ENCODE data around the gene DNAJC7.

Gene DNAJC7, protein sequence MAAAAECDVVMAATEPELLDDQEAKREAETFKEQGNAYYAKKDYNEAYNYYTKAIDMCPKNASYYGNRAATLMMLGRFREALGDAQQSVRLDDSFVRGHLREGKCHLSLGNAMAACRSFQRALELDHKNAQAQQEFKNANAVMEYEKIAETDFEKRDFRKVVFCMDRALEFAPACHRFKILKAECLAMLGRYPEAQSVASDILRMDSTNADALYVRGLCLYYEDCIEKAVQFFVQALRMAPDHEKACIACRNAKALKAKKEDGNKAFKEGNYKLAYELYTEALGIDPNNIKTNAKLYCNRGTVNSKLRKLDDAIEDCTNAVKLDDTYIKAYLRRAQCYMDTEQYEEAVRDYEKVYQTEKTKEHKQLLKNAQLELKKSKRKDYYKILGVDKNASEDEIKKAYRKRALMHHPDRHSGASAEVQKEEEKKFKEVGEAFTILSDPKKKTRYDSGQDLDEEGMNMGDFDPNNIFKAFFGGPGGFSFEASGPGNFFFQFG

DNA sequence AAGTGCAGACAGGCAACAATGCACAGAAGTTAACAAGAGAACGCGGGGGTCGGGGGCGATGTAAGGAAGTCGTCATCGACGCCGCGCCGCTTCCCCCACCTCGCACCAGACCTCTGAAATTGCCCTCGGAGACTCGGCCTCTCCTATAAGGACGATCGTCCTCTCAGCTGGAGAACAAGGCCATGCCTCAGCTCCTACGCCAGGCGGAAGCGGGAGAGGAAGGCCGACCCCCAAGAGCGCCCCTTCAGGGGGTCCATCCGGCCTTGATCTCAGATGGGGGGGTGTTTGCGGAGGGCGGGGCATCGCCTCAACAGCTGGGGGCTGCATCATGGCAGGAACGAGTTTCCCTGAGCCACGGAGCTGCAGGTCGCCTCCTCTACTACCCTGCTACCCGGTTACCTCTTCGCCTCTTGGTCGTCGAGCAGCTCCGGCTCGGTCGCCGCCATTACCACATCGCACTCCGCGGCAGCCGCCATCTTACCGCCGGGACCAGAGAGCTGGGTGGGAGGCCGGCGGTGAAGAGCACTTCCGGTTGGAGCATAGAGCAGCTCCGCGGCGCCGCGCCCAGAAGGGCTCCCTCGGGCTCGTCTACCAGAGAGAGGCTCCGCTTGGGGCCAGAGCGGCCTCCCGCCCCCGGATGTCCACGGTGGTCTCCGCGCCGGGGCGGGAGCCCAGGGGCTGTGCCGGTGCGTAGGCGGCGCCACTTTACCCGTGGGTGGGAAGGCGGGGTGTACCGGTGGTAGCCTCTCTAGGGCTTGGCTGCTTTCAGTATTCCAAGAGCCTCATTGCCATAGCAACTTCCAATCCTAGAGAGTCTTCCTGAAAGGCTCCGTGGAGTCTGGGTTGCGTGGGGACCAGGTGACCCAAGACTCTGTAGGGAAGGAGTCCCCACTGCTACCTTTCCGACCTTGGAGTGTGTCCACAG is at the start of gene DNAJC7:
Gene DNAJC7, minus strand, starts transcription at position 499 of the 925 bp plus-strand sequence. Its CDS starts 23 bp downstream, at position 476.
- peak; percentile 96 for DNase-seq

DNA sequence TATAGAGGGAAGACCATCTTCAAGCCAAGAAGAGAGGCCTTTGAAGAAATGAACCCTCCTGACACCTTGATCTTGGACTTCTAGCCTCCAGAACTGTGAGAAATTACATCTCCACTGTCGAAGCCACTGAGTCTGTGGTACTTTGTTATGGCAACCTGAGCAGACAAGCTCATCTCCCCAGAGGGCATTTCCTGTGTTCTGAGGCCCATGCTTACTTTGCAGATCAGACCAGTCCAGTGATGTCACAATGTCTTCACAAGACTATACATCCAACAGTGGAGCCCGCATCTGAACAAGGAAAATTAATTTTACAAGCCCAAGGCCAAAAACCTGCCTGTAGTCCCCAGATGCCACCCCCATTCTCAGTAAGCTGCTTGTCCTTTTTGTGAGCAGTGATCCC is 48.0 kb upstream of the DNAJC7 start:
- no peak for DNase-seq

DNA sequence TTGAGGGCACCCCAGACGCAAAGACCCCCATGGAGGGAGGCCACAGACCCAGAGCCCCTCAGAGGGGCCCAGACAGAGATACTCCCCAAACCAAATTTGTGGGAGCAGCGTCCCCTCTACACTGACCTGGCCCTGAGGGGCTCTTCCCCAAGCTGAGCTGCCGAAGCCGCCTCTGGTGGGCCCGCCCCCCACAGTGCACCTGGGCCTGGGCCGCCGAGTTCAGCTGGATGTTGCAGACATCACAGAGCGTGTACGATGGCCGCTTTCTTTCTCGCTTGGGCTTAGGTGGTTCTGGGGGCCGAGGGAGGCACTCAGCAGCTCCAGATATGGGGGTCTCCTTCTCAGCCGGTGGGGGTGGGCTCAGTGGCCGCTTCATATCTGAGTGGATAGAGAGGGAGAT is 45.4 kb upstream of the DNAJC7 start:
- DNase-seq = no peak

DNA sequence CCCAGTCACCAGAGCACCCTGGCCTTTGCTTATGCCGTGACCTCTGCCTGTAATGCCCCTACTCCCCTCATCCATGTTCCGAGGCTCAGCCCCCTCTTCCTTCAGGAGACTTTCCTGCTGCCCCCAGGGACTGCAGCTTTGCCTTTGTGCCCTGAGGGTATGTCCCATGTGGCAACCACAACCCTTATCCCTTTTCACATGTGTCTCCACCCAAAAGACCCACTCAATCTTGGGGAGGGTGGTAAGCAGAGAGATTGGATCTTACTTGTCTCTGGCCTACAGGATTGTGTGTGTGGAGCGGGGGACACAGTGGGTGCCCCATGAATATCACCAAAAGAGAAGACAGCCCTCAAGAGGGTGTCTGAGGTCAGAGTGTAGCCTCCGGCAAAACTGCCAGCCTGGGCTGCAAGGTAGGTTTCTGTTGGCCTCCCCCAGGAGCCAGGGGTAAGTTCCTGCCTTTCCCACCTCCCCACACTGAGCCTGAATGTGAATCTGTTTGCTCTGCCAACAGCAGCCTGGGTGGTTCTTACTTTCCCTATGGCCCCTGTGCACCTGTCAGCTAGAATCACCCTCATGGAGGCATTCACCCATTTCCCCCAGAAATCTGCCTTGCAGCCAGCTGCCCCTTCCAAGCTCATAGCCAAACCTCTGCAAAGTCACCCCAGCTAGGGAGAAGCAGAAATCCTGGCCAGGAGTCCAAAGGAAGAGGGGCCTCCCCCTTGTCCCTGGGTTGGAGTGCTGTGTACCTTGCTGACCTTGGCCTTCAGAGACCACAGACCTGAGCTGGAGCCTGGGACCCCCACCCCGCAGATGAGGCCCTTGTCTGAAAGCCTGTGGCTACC is 44.6 kb upstream of the DNAJC7 start:
- DNase-seq = no peak

DNA sequence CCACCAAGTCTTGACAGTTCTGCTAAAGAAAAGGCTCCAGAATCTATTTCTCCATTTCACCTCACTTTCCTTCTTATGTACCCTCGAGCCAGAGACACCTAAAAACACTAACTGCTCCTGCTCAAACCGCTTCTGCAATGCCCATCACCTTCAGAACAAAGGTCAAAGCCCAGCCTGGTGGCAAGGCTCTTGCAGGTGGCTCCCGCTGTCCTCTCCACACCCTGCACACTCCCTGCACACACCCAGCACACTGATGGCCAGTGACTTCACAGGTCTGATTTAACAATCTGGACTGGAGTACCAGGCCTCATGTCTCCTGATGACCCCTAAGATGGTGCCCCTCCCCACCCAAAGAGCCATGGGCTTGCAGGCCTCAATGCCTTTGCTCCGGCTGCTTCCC is 43.0 kb upstream of the DNAJC7 start:
- DNase-seq = no peak

DNA sequence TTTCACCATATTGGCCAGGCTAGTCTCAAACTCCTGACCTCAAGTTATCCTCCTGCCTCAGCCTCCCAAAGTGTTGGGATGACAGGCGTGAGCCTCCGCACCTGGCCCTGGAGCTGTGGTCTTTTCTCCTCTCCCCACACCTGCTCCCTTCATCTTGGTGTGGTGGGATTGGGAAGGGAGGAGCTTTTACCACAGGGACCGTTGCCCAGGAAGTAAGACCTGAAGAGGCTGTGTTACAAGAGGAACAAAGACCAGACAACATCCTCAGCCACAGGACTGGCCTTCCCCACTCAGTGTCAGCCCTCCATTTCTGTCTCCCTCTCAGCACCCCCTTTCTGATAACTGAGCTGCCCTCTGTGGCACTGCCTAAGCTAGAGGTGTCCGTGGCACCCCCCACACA is 42.6 kb upstream of the DNAJC7 start:
- DNase-seq = no peak

DNA sequence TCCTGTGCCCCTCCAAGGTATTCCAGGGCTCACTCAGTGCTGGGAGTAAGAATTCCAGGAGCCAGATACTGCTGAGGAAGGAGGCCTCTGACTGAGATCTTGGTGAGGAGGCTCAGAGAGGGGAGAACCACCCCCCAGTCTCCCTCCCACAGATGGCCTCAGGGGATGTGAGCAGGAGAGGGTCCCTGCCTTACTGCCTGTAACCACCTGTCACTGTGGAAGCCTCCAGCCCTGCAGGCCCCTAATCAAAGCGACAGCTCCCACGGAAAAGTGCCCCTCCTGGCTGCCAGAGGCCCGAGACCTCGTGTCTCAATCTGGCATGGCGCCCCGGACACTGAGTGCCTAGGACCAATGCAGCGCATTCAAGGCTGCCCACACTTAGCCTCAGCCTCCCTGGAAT is 40.8 kb upstream of the DNAJC7 start:
- DNase-seq = no peak

DNA sequence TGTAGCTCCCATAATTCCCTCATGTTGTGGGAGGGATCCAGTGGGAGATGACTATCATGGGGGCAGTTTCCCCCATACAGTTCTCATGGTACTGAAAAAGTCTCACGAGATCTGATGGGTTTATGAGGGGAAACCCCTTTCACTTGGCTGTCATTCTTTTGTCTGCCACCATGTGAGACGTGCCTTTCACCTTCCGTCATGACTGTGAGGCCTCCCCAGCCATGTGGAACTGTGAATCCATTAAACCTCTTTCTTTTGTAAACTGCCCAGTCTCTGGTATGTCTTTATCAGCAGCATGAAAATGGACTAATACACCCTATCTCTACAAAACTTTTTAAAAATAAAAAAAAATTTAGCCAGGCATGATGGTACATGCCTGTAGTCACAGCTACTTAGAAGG is 39.4 kb upstream of the DNAJC7 start:
- no peak for DNase-seq

DNA sequence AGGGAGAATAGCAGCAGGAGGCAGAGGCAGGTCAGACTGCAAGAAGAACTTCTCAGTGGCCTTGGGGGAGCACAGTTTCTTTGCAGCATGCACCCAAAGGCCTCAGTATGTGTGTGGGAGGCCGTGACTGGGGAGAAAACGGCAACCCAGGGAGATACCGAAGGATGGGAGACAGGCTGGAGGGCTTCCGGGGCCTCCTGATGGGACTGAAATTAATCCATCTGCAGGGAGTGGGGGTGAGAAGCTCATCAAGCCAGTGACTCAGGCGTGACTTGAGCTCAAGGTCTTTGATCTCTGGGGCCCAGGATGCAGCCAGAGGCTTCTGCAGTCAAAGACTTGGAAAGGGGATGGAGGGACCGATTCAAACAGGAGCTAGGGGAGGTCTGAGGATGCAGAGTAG is 38.3 kb upstream of the DNAJC7 start:
- no peak for DNase-seq

DNA sequence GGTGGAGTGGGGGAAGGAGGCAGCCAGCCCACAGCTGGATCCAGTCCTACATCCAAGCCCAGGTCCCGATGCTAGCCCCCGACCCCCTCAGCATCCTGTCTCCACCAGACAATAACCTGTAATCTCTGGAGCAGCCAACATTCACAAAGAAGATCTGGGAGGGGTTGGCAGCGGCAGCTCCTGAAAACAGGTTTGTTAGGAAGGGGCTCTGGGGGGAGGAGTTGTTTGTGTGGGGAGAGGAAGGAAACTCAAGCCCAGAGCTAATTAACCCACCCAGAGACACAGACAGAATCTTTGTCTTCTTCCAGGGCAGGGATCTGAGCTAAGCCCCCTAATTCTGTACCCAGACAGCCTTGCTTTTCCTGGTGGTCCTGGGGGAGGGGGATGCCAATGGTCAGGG is 37.8 kb upstream of the DNAJC7 start:
- no peak for DNase-seq

DNA sequence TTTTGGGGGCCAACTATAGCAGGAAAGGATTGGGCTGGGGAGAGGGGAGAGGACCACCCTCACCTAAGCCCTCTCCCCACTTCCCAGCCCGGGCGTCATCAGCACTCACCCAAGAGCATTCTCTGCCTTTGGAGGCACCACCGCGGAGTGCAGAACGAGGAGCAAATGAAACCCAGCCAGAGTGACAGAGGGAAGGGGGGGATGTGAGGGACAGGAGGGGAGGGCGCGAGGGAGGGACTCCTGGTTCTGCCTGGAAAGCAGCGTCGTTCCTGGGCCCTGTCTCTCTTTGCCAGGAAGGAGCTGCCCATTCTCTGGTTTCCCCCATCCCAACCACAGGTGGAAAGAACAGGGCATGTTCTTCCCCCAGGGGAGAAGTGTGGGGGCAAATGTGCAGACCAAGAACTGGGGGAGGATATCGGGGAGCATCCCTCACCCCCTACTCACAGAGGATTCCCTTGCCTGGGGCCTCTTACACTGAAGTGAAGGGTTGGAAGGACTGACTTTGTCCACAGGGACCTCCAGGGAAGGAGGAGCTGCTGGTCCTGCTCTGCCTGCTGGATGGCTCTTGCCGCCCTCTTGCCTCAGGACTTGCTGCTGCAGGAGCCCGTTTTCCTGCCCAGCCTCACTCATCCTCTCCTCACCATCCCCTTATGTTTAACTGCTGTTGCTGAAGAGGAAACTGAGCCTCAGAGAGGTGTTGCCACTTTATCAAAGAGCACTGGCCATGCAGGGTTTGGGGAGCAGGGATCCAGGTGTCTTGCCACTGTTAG is 36.7 kb upstream of the DNAJC7 start:
- DNase-seq = no peak

DNA sequence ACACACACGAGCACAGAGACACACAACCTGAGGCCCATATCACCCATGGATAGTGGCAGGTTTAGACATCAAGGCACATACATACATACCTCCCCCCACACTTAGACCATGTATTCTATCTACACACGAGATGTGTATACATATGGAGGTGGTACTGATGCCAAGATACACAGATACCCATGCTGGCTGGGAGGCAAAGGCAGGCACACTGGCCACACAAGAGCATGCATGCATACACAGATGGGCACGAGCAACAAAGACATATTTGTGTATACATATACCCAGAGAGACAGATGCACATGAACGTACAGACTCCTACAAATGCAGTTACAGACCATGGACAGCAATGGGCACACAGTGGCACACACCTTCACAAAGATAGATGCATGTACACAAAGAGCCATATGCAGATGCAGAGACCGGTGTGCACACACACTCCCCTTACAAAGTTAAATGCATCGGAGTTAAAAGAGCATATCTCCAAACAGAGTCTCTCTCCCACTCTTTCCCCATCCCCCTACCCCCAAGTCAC is 35.2 kb upstream of the DNAJC7 start:
- no peak for DNase-seq

DNA sequence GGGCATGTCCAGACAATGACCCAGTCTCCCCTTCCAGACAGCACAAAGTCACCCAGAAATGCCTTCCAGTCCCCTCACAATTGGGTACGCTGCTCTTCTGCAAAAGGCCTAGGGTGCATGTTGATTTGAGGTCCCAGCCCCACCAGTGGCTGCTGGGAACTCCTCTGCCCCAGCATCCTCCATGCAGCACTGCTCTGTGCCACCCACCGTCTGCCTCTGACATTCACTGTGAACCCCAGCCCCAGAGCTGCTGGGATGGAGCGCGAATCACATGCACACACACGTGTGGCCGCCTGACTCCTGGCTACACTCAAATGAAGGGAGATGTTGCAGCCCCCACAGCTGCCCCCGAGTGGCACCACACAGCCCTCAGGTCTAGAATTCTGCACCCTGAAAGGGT is 34.4 kb upstream of the DNAJC7 start:
- DNase-seq = no peak

DNA sequence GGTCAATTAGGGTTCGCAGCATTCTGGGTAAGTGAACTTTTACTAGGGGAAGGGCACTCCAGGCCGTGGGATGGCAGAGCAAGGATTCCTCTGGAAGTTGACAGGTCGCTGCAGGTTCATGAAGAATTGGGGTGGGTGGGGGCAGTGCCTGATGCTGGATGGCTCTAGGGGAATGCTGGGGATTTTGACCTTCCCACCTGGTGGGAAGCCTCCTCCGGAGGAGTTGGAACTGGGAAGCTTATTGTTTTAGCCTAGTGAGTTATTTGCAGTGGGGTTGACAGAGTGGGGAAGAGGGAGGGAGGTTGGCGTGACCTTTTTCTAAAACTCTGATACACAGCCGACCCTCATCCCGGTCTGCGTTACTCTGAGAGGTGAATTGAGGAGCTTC is 33.8 kb upstream of the DNAJC7 start:
- DNase-seq = no peak

DNA sequence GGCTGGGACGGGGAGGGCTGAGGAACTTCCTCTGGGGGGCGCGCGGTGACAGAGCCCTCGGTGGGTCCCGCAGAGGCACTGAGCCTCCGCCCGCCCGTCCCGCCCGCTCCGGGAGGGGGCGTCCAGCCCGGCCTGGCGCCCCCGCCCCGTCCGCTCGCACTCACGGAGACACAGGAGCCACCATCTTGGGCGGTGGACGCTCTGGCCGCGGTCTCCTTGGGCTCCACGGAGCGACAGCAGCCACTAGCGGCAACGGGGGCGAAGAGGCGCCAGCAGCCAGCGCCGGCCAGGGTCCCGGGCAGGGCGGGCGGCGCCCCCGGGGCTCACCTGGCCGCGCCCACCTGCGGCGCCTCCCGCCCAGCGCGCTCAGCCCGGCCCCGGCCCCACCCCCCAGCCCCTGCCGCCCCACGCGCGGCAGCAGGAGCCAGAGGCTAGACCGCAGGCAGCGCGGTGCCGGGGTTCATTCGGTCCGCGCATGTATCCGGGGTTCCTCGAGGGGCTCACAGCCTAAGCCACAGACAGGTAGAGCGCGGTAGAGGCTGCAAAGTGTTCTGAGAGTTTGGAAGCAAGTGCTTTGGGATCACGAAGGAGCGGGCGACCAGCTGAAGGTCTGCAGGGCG is 33.3 kb upstream of the DNAJC7 start, which contains the start of gene C17orf113:
Gene C17orf113, minus strand, starts transcription at position 209 of the 620 bp plus-strand sequence. CDS start 7,225 bp downstream, outside the sequence.
- DNase-seq = peak; percentile 73

DNA sequence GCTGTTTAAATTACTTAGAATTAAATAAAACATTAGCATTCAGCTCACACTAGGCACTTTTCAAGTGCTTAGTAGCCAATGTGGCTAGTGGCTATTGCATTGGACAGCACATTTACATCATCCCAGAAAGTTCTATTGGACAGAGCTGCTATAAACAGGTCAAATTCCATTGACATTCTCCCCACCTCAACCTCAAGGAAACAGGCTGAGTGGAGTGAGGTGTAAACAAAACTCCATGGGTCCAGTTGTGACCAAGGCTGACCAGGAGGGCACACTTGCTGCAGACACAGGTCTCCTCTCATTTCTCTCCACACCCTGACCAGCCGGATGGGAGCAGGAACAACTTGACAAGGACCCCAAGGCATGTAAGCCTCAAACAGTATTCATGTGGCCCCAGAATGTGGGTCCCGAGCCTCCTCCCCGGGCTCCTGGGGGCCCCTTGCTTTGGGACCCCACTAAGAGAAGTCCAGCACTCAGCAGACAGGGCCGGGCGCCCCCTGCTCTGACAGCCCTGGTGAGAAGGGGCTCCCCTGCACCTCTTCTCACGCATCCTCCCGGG is 32.7 kb upstream of the DNAJC7 start:
- DNase-seq = no peak

DNA sequence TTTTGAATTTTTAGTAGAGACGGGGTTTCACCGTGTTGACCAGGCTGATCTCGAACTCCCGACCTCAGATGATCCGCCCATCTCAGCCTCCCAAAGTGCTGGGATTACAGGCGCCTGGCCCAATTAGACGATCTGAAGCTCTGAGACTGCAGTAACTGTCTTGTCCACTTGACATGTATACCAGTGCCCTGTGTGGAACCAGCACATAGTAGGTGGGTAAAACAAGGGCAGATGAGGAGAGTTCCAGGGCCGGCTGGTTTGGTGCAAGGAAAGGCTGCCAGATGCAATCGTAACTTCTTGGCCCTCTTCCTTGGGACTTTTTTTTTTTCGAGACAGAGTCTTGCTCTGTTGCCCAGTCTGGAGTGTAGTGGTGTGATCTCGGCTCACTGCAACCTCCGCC is 30.1 kb upstream of the DNAJC7 start:
- no peak for DNase-seq

DNA sequence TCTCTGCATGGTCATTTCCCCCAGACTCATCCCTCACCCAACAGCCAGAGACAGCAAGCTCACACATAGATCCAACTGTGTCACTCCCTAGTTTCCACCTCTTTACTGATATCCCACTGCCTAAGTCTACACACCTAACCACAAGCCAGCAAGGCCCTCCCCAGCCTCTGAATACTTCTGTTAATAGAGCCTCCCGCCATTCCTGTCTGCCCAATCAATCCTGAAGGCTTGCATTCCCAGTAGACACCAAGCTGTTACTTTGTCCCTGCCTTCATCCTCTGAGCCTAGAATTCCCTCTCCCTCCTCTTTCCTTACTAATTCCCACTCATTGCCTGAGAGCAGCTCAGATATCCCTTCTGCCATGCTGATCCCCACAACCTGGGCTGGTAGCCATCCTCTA is 28.5 kb upstream of the DNAJC7 start:
- DNase-seq = no peak

DNA sequence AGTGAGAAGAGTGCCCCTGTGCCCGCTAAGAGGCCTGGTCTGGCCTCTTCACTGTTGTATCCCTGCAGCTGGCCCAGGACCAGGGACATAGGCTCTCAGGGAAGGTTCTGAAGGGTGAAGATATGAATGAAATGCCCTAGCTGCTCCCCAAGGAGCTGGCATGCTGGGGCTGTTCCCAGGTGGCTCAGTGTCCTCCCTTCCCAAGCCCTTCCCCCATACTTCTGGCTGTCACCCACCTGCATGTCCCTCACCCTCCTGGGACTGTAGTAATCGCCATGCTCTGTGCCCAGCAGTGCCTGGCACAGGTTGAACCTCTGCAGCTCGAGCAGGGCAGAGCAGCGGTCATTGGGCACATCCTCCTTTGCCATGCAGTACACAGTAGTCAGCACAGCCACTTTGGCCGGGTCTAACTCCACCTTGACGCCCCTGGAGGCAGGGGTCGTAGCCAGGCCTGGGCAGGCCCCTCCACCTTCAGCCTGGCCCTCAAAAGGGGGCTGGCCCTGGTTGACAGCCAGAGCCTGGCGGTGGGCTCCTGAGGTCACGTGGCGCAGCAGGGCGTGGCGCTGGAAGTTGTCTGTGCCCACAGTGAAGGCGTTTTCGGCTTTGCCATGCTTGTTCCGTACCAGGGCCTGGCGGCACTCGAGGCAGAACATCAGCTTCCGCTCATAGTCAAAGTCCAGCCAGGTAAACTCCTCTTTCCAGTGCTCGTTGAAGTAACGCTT is 25.5 kb upstream of the DNAJC7 start:
- DNase-seq = no peak

DNA sequence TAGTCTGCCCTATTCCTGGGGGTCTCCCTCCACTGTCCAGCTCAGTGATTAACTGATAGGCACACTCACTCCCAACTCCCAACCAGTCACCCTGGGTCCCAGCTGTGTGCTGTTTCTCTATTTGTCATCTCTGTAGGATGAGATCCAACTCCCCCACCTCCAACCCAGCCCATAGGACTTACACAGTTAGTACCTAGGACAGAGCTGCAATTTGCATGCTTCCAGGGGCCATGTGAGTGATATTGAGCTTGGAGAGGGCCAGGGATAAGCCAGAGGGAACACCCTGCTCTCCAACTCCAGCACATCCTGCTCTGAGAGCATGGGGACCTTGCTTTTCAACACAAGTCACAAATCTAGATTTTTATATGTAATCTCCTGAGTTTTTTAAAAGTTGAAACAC is 24.4 kb upstream of the DNAJC7 start:
- no peak for DNase-seq
